T-helper 2 cell treated with Interferon-gamma antibody and Interleukin-4, amounts not matched to agents 5 μg/mL and 100 μg/mL, for 36 hours (primary cell): ENCODE measurements around the gene RXRB.
A peak's percentile ranks its signal among the peaks of the same experiment; 100 is the strongest.

ENCODE experiments used
- DNase-seq: peaks from one replicate; pipeline ENCODE4 v3.0.0; 2021; ENCODE audit warnings: low spot score
- H3K27ac Mint-ChIP-seq: one replicate; pipeline ENCODE4 v1.8.0; 2021; ENCODE audit warnings: mild to moderate bottlenecking, mixed read lengths
- H3K27me3 Mint-ChIP-seq: one replicate; pipeline ENCODE4 v1.8.0; 2021; ENCODE audit warnings: low read depth, mixed read lengths
- H3K36me3 Mint-ChIP-seq: one replicate; pipeline ENCODE4 v1.8.0; 2021; ENCODE audit warnings: low read depth, mixed read lengths
- H3K4me1 Mint-ChIP-seq: one replicate; pipeline ENCODE4 v1.8.0; 2021; ENCODE audit warnings: low read depth, mixed read lengths
- H3K4me3 Mint-ChIP-seq: one replicate; pipeline ENCODE4 v1.8.0; 2022; ENCODE audit warnings: mild to moderate bottlenecking, moderate library complexity, mixed read lengths
- H3K9me3 Mint-ChIP-seq: one replicate; pipeline ENCODE4 v1.8.0; 2021; ENCODE audit warnings: mixed read lengths

Gene RXRB

DNA sequence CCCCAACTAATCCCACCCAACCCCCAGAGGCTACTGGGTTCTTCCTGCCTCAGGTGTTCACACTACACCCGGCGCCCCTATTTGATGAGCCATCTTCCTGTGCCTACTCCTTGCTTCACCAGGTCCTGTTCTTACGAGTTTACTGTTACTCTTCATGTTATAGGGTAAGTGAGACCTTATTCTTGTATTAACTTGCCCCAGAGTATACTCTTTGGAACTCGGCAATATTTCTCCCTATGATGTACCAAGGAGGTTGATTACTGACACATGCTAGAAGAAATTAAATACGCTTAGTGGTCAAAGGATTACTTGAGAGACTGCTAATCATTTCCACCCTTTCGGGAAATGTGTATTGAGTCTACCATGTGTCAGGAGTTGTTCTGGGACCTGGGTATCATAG lies 16.8 kb upstream of the RXRB start:
- Mint-ChIP-seq H3K4me3 (no peak overlapping the region), H3K27ac (no peak overlapping the region), H3K27me3 (peaks cover 44% of the 10 kb centered on the region), H3K36me3 (peaks cover 8% of the 10 kb centered on the region), H3K9me3 (no peaks in the 10 kb centered on the region), H3K4me1 (peaks cover 16% of the 10 kb centered on the region)
- no peak for DNase-seq

DNA sequence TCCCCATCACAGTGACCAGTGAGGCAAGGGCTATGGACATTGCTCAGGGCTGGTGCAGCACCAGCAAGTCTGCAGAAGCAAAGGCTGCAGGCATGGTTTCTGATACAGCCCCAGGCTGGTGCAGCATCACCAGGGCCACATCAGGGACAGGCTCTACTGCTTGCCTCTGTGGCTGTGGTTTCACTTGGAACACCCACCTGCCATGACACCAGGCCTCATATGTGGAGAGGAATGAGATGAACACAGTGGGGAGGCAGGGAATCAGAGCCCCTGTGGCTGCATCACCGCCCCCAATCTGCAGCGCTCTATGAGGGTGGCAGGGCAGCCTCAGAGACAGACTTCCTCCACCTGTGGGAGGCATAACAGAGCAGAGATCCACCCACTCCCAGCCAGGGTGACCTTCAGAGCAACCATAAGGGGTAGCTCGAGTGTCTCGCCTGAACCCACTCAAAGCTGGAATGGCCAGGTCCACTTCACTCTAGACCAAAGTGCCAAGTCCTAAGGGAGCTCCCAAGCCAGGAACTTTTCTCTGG lies 15.7 kb upstream of the RXRB start:
- Mint-ChIP-seq H3K36me3 (peaks cover 12% of the 10 kb centered on the region), H3K9me3 (no peaks in the 10 kb centered on the region), H3K27me3 (peaks cover 39% of the 10 kb centered on the region), H3K4me1 (peaks cover 16% of the 10 kb centered on the region), H3K4me3 (no peak overlapping the region), H3K27ac (no peak overlapping the region)
- DNase-seq: no peak

DNA sequence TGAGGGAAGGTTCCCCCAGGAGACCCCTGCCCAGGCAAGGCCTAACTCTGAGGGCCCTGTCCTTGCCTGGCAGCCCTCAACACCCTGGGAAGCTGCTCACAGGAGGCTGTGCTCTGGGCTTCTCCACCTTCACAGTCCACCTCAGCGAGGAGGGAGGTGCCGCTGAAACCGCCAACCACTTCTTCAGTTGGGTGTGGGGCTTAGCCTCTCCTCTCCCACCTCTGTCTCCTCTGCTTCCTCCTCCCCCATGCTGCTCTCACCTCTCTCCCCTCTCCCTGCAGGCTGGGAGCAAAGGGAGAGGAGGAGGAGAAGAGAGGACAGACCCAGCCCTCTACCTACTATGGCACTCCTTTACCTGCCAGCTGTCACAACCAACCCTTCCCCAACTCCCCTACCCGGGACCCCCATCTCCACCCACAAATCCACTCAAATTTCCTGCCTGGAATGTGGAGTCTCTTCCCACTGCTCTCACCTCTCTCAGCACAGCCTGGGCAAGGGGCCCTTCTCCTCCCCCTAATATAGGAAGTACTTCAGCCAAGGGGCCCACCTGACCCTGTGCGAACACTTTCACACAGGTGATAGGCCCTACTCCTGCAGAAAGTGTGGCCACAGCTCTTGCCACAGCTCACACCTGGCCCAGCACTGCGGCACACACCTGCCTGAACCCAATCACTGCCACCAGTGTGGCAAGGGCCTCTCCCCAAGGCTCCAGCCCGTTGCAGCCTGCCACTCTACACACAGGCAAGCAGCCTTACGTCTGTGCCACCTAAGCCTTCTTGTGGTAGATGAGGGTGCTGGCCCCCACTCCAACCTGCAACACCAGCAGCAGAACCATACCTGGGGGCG lies 15.0 kb upstream of the RXRB start:
- H3K9me3 Mint-ChIP-seq: no peaks in the 10 kb centered on the region
- H3K27ac Mint-ChIP-seq: no peak overlapping the region
- peaks cover 37% of the 10 kb centered on the region for H3K27me3 Mint-ChIP-seq
- H3K4me3 Mint-ChIP-seq: no peak overlapping the region
- DNase-seq: no peak
- H3K4me1 Mint-ChIP-seq: peaks cover 16% of the 10 kb centered on the region
- H3K36me3 Mint-ChIP-seq: peaks cover 15% of the 10 kb centered on the region

- Mint-ChIP-seq H3K27me3 (peaks cover 35% of the 10 kb centered on the region), H3K4me3 (peak overlapping the region; percentile 47), H3K36me3 (peaks cover 21% of the 10 kb centered on the region), H3K9me3 (no peaks in the 10 kb centered on the region), H3K4me1 (peaks cover 22% of the 10 kb centered on the region), H3K27ac (no peak overlapping the region)
- no peak for DNase-seq
Measured at GRCh38 chr6:33213989-33214335, 13.5 kb upstream of the RXRB start.

DNA sequence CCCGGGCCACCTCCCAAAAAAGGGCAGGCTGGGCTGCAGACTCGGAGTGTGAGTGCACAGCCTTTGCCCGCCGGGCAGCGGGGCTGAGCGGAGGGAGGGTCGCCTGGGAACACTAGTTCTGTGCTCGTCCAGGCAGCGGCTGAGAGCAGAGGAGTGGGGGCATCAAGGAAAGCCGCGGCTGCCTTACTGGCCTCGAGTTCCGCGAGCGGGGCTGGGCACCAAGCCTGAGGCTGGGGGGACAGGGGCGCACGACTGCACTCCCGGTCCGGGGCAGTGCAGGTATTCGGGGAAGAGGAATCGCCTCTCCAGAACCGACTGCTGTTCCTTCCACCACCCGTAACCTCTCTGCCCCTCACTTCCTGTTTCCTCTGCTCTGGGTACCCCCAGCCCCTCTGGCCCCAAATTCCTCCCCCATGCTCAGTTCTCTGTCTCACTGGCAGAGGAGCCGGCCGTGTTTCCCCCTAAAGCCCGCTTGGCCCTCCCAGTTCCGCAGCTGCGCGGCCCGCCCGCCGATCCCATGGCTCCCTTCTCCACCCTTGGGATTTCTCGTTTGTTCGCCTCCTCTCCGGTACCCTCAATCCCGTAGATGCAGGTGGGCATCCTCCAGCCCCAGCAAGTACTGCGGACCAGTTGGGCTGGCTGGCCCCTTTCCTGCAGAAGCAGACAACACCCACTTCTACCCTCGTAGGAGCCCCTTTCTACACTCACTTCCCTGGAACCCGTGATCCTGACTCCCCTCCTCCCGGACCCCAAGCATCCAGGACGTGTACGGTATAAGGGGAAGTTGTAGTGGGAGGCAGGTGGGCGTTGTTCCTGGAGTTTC lies 12.9 kb upstream of the RXRB start:
- Mint-ChIP-seq H3K36me3 (peaks cover 22% of the 10 kb centered on the region), H3K4me1 (peaks cover 24% of the 10 kb centered on the region), H3K27ac (no peak overlapping the region), H3K4me3 (peak overlapping the region; percentile 47), H3K27me3 (peaks cover 33% of the 10 kb centered on the region), H3K9me3 (no peaks in the 10 kb centered on the region)
- no peak for DNase-seq

DNA sequence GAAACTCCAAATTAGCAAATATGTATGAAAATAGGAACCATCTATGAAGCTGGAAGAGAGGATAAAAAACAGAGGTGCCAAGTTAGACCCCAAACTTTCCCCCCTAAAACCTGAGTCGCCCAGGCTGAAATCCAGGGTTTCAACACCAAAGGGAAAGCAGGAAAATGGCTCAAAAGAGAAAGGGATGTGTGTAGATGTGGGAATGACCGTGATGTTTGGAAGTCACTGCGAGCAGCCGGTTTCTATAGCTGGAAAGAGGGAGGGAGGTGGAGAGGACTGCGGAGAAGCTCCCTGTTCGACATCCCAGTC lies 12.3 kb upstream of the RXRB start:
- Mint-ChIP-seq H3K4me3 (peak overlapping the region; percentile 47), H3K27ac (no peak overlapping the region), H3K27me3 (peaks cover 29% of the 10 kb centered on the region), H3K9me3 (no peaks in the 10 kb centered on the region), H3K4me1 (peaks cover 24% of the 10 kb centered on the region), H3K36me3 (peaks cover 22% of the 10 kb centered on the region)
- DNase-seq: no peak

DNA sequence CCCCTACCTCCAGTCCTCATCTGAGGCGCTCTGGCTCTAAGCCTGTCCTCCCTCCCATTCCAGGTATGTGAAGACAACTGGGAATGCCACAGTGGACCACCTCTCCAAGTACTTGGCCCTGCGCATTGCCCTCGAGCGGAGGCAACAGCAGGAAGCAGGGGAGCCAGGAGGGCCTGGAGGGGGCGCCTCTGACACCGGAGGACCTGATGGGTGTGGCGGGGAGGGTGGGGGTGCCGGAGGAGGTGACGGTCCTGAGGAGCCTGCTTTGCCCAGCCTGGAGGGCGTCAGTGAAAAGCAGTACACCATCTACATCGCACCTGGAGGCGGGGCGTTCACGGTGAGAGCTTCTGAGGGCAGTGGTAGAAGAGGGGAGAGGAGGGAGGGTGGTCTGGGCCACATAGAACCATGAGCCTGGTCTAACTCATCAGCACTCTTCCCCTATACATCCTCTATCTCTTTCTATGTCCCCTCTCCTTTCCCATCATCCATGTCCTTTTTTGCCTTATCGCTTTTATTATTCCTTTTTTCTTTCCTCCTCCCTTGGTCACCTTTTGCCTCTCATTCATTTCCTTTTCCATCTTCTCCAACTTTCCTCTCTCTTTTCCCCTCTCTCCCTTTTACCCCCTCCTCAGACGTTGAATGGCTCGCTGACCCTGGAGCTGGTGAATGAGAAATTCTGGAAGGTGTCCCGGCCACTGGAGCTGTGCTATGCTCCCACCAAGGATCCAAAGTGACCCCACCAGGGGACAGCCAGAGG lies 11.4 kb upstream of the RXRB start:
- no peak for DNase-seq
- H3K27me3 Mint-ChIP-seq: peaks cover 29% of the 10 kb centered on the region
- H3K27ac Mint-ChIP-seq: no peak overlapping the region
- no peak overlapping the region for H3K4me3 Mint-ChIP-seq
- H3K36me3 Mint-ChIP-seq: peaks cover 22% of the 10 kb centered on the region
- peaks cover 28% of the 10 kb centered on the region for H3K4me1 Mint-ChIP-seq
- H3K9me3 Mint-ChIP-seq: no peaks in the 10 kb centered on the region

DNA sequence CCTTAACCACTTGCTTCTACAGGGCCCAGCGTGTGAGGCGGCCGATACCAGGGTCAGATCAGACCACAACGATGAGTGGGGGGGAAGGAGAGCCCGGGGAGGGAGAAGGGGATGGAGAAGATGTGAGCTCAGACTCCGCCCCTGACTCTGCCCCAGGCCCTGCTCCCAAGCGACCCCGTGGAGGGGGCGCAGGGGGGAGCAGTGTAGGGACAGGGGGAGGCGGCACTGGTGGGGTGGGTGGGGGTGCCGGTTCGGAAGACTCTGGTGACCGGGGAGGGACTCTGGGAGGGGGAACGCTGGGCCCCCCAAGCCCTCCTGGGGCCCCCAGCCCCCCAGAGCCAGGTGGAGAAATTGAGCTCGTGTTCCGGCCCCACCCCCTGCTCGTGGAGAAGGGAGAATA lies 10.7 kb upstream of the RXRB start:
- peaks cover 22% of the 10 kb centered on the region for H3K36me3 Mint-ChIP-seq
- no peak overlapping the region for H3K4me3 Mint-ChIP-seq
- H3K4me1 Mint-ChIP-seq: peaks cover 30% of the 10 kb centered on the region
- DNase-seq: no peak
- no peak overlapping the region for H3K27ac Mint-ChIP-seq
- H3K9me3 Mint-ChIP-seq: no peaks in the 10 kb centered on the region
- H3K27me3 Mint-ChIP-seq: peaks cover 29% of the 10 kb centered on the region

- Mint-ChIP-seq H3K27ac (no peak overlapping the region), H3K36me3 (peaks cover 23% of the 10 kb centered on the region), H3K4me3 (no peak overlapping the region), H3K27me3 (peaks cover 25% of the 10 kb centered on the region), H3K9me3 (no peaks in the 10 kb centered on the region), H3K4me1 (peaks cover 40% of the 10 kb centered on the region)
- DNase-seq: no peak
Measured at GRCh38 chr6:33209856-33210255, 9.4 kb upstream of the RXRB start.

DNA sequence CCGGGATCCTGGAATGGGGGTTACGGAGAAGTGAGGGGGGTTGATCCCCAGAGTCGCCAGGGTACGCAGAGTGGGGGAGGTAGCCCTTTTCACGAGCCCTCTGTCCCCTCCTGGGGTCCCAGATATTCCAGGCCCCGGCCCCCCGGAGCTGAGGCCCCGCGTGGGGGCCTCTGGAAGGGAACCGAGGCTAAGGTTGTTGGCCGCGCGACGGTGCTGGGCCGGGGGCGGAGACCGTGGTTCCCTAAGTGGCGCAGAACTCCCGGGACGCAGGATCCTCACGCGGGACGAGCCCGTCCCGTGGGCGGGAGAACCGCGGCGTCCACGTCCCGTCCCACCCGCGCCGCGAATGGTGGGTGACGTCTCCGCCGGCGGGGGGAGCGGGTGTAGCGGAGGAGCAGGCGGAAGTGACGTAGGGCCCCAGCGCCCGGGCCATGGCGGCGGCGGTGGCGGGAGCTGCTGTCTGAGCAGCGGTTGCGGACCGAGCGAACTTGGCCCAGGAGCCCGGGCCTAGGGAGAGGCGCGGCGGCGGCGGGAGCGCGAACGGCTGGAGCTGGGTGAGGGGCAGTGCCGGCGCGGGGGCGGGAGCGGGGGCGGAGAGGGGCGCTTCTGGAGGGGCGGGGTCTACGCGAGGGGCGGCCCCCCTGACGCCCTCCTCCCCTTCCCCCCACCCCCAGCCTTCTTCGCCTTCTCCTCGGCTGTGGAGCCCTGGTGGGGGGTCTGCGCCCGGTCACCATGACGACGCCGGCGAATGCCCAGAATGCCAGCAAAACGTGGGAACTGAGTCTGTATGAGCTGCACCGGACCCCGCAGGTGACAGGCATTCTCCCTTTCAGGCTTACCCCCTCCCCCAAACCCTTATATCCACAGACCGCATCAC lies 7.9 kb upstream of the RXRB start, which contains the start of gene RING1:
RING1 (plus strand) TSS at position 410 of the 877 bp plus-strand sequence; CDS start at position 733, 323 bp downstream.
- Mint-ChIP-seq H3K4me1 (peaks cover 44% of the 10 kb centered on the region), H3K36me3 (peaks cover 33% of the 10 kb centered on the region)

DNA sequence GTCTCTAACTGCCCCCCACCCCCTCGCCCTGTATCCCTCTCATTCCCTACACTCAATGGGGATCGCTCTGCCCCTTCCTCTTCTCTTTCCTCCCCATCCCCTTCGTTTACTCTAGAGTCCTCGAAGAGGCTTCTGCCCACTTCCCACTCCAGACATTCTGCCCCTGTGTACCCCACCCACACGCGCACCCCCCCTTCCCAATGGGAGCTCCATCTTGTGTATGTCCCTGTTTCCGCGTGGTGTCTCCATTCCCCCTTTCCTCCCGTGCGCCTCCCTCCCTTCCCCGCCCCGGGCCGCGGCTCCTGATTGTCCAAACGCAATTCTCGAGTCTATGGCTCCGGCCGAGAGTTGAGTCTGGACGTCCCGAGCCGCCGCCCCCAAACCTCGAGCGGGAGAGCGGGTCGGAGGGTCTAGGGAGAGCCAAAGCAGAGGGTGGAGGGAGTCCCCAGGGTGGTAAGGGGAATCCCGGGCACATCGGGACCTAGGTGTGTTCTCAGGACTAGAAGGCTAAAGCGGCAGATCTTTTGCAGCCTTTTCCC lies 7.2 kb upstream of the RXRB start:
- H3K4me3 Mint-ChIP-seq: peak overlapping the region; percentile 87
- H3K27ac Mint-ChIP-seq: peak overlapping the region; percentile 93
- no peak for DNase-seq
- H3K4me1 Mint-ChIP-seq: peaks cover 40% of the 10 kb centered on the region
- peaks cover 7% of the 10 kb centered on the region for H3K27me3 Mint-ChIP-seq
- H3K9me3 Mint-ChIP-seq: no peaks in the 10 kb centered on the region
- peaks cover 37% of the 10 kb centered on the region for H3K36me3 Mint-ChIP-seq

More for the DNA sequence above, 7.9 kb upstream of the RXRB start, which contains the start of gene RING1:
- Mint-ChIP-seq H3K27ac (peak within 1 kb of the TSS; percentile 93), H3K9me3 (no peaks in the 10 kb centered on the region), H3K4me3 (peak within 1 kb of the TSS; percentile 87), H3K27me3 (peaks cover 13% of the 10 kb centered on the region)
- DNase-seq: peak; percentile 85

GRCh38 chr6:33206864-33207551 lies 6.5 kb upstream of the RXRB start:
- Mint-ChIP-seq H3K4me1 (peaks cover 43% of the 10 kb centered on the region), H3K27ac (peak overlapping the region; percentile 93), H3K36me3 (peaks cover 37% of the 10 kb centered on the region), H3K4me3 (peak overlapping the region; percentile 96), H3K27me3 (peaks cover under 1% of the 10 kb centered on the region), H3K9me3 (no peaks in the 10 kb centered on the region)
- DNase-seq: no peak
